IPS-18a (cell line): ENCODE data around the gene CPLANE2.
"Not testable (repeated sequence)": the region's sequence is repeated elsewhere in the genome, so short reads cannot be mapped to it uniquely, and the experiment has no call there.

Source experiments
- H3K27ac ChIP-seq: one replicate; pipeline ENCODE4 v1.5.1; 2013; ENCODE audit warnings: low read length
- H3K27me3 ChIP-seq: one replicate; pipeline ENCODE4 v1.6.1; 2013; ENCODE audit warnings: mild to moderate bottlenecking, low read length; ENCODE audit not compliant: control insufficient read depth, insufficient read depth
- H3K36me3 ChIP-seq: one replicate; pipeline ENCODE4 v1.6.1; 2013; ENCODE audit warnings: low read depth, low read length; ENCODE audit not compliant: control insufficient read depth
- H3K4me1 ChIP-seq: one replicate; pipeline ENCODE4 v1.6.1; 2013; ENCODE audit warnings: low read depth, low read length; ENCODE audit not compliant: control insufficient read depth
- H3K4me3 ChIP-seq: one replicate; pipeline ENCODE4 v1.5.1; 2013; ENCODE audit warnings: low read length
- H3K9ac ChIP-seq: one replicate; pipeline ENCODE4 v1.6.1; 2013; ENCODE audit warnings: mild to moderate bottlenecking, low read length, moderate library complexity
- H3K9me3 ChIP-seq: one replicate; pipeline ENCODE4 v1.6.1; 2013; ENCODE audit warnings: low read depth, low read length; ENCODE audit not compliant: control insufficient read depth

CPLANE2 gene

GRCh38 chr1:16257968-16258367 is 21.0 kb upstream of the CPLANE2 start:
- H3K9ac ChIP-seq, result no peak overlapping the region
- no peaks in the 10 kb centered on the region for H3K27me3 ChIP-seq
- H3K9me3 ChIP-seq, result no peaks in the 10 kb centered on the region
- H3K4me1 ChIP-seq, result no peaks in the 10 kb centered on the region
- H3K27ac ChIP-seq, result no peak overlapping the region
- peaks cover 3% of the 10 kb centered on the region for H3K36me3 ChIP-seq
- H3K4me3 ChIP-seq, result no peak overlapping the region

GRCh38 chr1:16257556-16257955 is 20.6 kb upstream of the CPLANE2 start:
- H3K36me3 ChIP-seq, H3K9ac ChIP-seq, H3K4me3 ChIP-seq, H3K4me1 ChIP-seq, H3K9me3 ChIP-seq, H3K27me3 ChIP-seq, H3K27ac ChIP-seq: not testable (repeated sequence)

- no peak overlapping the region for H3K9ac ChIP-seq
- H3K36me3 ChIP-seq, result peaks cover 15% of the 10 kb centered on the region
- no peak overlapping the region for H3K27ac ChIP-seq
- no peaks in the 10 kb centered on the region for H3K9me3 ChIP-seq
- H3K27me3 ChIP-seq, result no peaks in the 10 kb centered on the region
- H3K4me1 ChIP-seq, result no peaks in the 10 kb centered on the region
- no peak overlapping the region for H3K4me3 ChIP-seq
Observed at GRCh38 chr1:16256478-16256877, 19.5 kb upstream of the CPLANE2 start.

GRCh38 chr1:16254263-16254928 is 17.4 kb upstream of the CPLANE2 start:
- Histone ChIP-seq H3K4me1 (no peaks in the 10 kb centered on the region), H3K9me3 (no peaks in the 10 kb centered on the region), H3K36me3 (peaks cover 26% of the 10 kb centered on the region), H3K9ac (no peak overlapping the region), H3K4me3 (no peak overlapping the region), H3K27ac (no peak overlapping the region), H3K27me3 (no peaks in the 10 kb centered on the region)

- H3K9ac ChIP-seq, result no peak overlapping the region
- no peak overlapping the region for H3K4me3 ChIP-seq
- peaks cover 26% of the 10 kb centered on the region for H3K36me3 ChIP-seq
- H3K27me3 ChIP-seq, result no peaks in the 10 kb centered on the region
- H3K9me3 ChIP-seq, result no peaks in the 10 kb centered on the region
- no peaks in the 10 kb centered on the region for H3K4me1 ChIP-seq
- H3K27ac ChIP-seq, result no peak overlapping the region
Observed at GRCh38 chr1:16253332-16253922, 16.4 kb upstream of the CPLANE2 start.

- peaks cover 26% of the 10 kb centered on the region for H3K36me3 ChIP-seq
- H3K4me1 ChIP-seq, result no peaks in the 10 kb centered on the region
Observed at GRCh38 chr1:16252912-16253311, 15.9 kb upstream of the CPLANE2 start.

GRCh38 chr1:16251381-16251780 is 14.4 kb upstream of the CPLANE2 start:
- Histone ChIP-seq H3K4me1 (no peaks in the 10 kb centered on the region), H3K4me3 (no peak overlapping the region), H3K9ac (no peak overlapping the region), H3K27me3 (no peaks in the 10 kb centered on the region), H3K36me3 (peaks cover 26% of the 10 kb centered on the region), H3K9me3 (no peaks in the 10 kb centered on the region), H3K27ac (no peak overlapping the region)

More at GRCh38 chr1:16252912-16253311, 15.9 kb upstream of the CPLANE2 start:
- no peak overlapping the region for H3K4me3 ChIP-seq
- H3K27ac ChIP-seq, result no peak overlapping the region
- no peak overlapping the region for H3K9ac ChIP-seq
- no peaks in the 10 kb centered on the region for H3K9me3 ChIP-seq
- no peaks in the 10 kb centered on the region for H3K27me3 ChIP-seq

GRCh38 chr1:16250524-16251251 is 13.7 kb upstream of the CPLANE2 start:
- Histone ChIP-seq H3K9ac (no peak overlapping the region), H3K36me3 (peaks cover 26% of the 10 kb centered on the region), H3K9me3 (no peaks in the 10 kb centered on the region), H3K27me3 (no peaks in the 10 kb centered on the region), H3K4me1 (no peaks in the 10 kb centered on the region), H3K27ac (no peak overlapping the region), H3K4me3 (no peak overlapping the region)

- H3K9me3 ChIP-seq, result no peaks in the 10 kb centered on the region
- H3K4me1 ChIP-seq, result no peaks in the 10 kb centered on the region
- no peak overlapping the region for H3K9ac ChIP-seq
- H3K36me3 ChIP-seq, result peaks cover 23% of the 10 kb centered on the region
- H3K4me3 ChIP-seq, result no peak overlapping the region
- no peaks in the 10 kb centered on the region for H3K27me3 ChIP-seq
- no peak overlapping the region for H3K27ac ChIP-seq
Observed at GRCh38 chr1:16249596-16250241, 12.7 kb upstream of the CPLANE2 start.

GRCh38 chr1:16248603-16249516 is 11.9 kb upstream of the CPLANE2 start:
- H3K9me3 ChIP-seq, result no peaks in the 10 kb centered on the region
- H3K36me3 ChIP-seq, result peaks cover 23% of the 10 kb centered on the region
- H3K4me1 ChIP-seq, result no peaks in the 10 kb centered on the region
- no peaks in the 10 kb centered on the region for H3K27me3 ChIP-seq
- no peak overlapping the region for H3K4me3 ChIP-seq
- H3K9ac ChIP-seq, result no peak overlapping the region
- H3K27ac ChIP-seq, result no peak overlapping the region

- Histone ChIP-seq H3K9me3 (no peaks in the 10 kb centered on the region), H3K27me3 (no peaks in the 10 kb centered on the region), H3K4me1 (no peaks in the 10 kb centered on the region), H3K9ac (no peak overlapping the region), H3K36me3 (peaks cover 23% of the 10 kb centered on the region), H3K4me3 (no peak overlapping the region), H3K27ac (no peak overlapping the region)
Observed at GRCh38 chr1:16248007-16248436, 11.0 kb upstream of the CPLANE2 start.
